NCI-H1694 treated with DMSO at 0.1 percent for 48 hours (cell line): Measurements from ENCODE around the gene AGAP2.
A peak's percentile ranks its signal among the peaks of the same experiment; 100 is the strongest.
"Not testable (repeated sequence)": the region's sequence is repeated elsewhere in the genome, so short reads cannot be mapped to it uniquely, and the experiment has no call there.

Experiments used
- DNase-seq: peaks from one replicate; lab custom pipeline; 2025; lab: John Stamatoyannopoulos, UW

AGAP2 gene

GRCh38 chr12:57722716-57723629, 15.6 kb downstream of the AGAP2 start:
- peak; percentile 12 for DNase-seq

- DNase-seq: not testable (repeated sequence)
Measured at GRCh38 chr12:57721846-57722608, 16.5 kb downstream of the AGAP2 start.

- DNase-seq: no peak
Measured at GRCh38 chr12:57720606-57721595, 17.6 kb downstream of the AGAP2 start.

- DNase-seq: no peak
Measured at GRCh38 chr12:57719777-57720605, 18.6 kb downstream of the AGAP2 start.

- no peak for DNase-seq
Measured at GRCh38 chr12:57718641-57719528, 19.7 kb downstream of the AGAP2 start.

- DNase-seq: no peak
Measured at GRCh38 chr12:57717846-57718640, 20.5 kb downstream of the AGAP2 start.

- DNase-seq: no peak
Measured at GRCh38 chr12:57717131-57717530, 21.4 kb downstream of the AGAP2 start.

- no peak for DNase-seq
Measured at GRCh38 chr12:57716305-57716704, 22.2 kb downstream of the AGAP2 start.

GRCh38 chr12:57715786-57716185, 22.8 kb downstream of the AGAP2 start:
- no peak for DNase-seq

GRCh38 chr12:57715036-57715748, 23.4 kb downstream of the AGAP2 start:
- DNase-seq: not testable (repeated sequence)

GRCh38 chr12:57713209-57713608, 25.3 kb downstream of the AGAP2 start:
- no peak for DNase-seq

- peak; percentile 72 for DNase-seq
Measured at GRCh38 chr12:57712701-57713100, 25.8 kb downstream of the AGAP2 start.

GRCh38 chr12:57708296-57708695, 30.2 kb downstream of the AGAP2 start:
- no peak for DNase-seq

GRCh38 chr12:57707250-57707649, 31.3 kb downstream of the AGAP2 start:
- DNase-seq: no peak

- no peak for DNase-seq
Measured at GRCh38 chr12:57700317-57700716, 38.2 kb downstream of the AGAP2 start.

GRCh38 chr12:57698414-57698813, 40.1 kb downstream of the AGAP2 start:
- DNase-seq: no peak

- no peak for DNase-seq
Measured at GRCh38 chr12:57697076-57697475, 41.5 kb downstream of the AGAP2 start.

GRCh38 chr12:57695770-57696432, 42.6 kb downstream of the AGAP2 start:
- DNase-seq: no peak
